D341Med (cell line): ENCODE data around the gene BCL2L12.

ENCODE experiments used
- DNase-seq: peaks from one replicate; pipeline ENCODE4 v3.0.0; 2012; ENCODE audit warnings: low spot score

Gene BCL2L12

GRCh38 chr19:49685845-49686332 lies 20.2 kb downstream of the BCL2L12 start:
- no peak for DNase-seq

- no peak for DNase-seq
These were observed 20.9 kb downstream of the BCL2L12 start for GRCh38 chr19:49686503-49687088.

- no peak for DNase-seq
These were observed 21.4 kb downstream of the BCL2L12 start for GRCh38 chr19:49687150-49687549.

GRCh38 chr19:49687566-49688316 lies 22.0 kb downstream of the BCL2L12 start:
- no peak for DNase-seq

- no peak for DNase-seq
These were observed 22.9 kb downstream of the BCL2L12 start for GRCh38 chr19:49688531-49689132.

- DNase-seq: no peak
These were observed 23.7 kb downstream of the BCL2L12 start, which contains the start of gene ADM5 for GRCh38 chr19:49689133-49690078. Gene ADM5 (plus strand): TSS chr19:49689594. CDS start chr19:49689838, 244 bp downstream.

GRCh38 chr19:49690079-49690655 lies 24.4 kb downstream of the BCL2L12 start:
- peak; percentile 38 for DNase-seq

GRCh38 chr19:49690656-49691242 lies 25.0 kb downstream of the BCL2L12 start, which contains the start of gene CPT1C:
Gene CPT1C (plus strand): TSS chr19:49691116. CDS start chr19:49692253, 1,137 bp downstream.
- DNase-seq: peak; percentile 90

- peak; percentile 74 for DNase-seq
These were observed 25.8 kb downstream of the BCL2L12 start for GRCh38 chr19:49691243-49692146.

- DNase-seq: no peak
These were observed 26.4 kb downstream of the BCL2L12 start for GRCh38 chr19:49692147-49692506.

- no peak for DNase-seq
These were observed 30.4 kb downstream of the BCL2L12 start for GRCh38 chr19:49696115-49696514.

- DNase-seq: no peak
These were observed 31.1 kb downstream of the BCL2L12 start for GRCh38 chr19:49696865-49697264.

- no peak for DNase-seq
These were observed 33.6 kb downstream of the BCL2L12 start for GRCh38 chr19:49699364-49699763.

- DNase-seq: no peak
These were observed 34.8 kb downstream of the BCL2L12 start for GRCh38 chr19:49700563-49700962.

- DNase-seq: no peak
These were observed 35.6 kb downstream of the BCL2L12 start for GRCh38 chr19:49701271-49701786.

GRCh38 chr19:49704888-49705642 lies 39.3 kb downstream of the BCL2L12 start:
- DNase-seq: no peak

GRCh38 chr19:49705919-49706318 lies 40.2 kb downstream of the BCL2L12 start:
- no peak for DNase-seq

GRCh38 chr19:49710372-49710951 lies 44.7 kb downstream of the BCL2L12 start:
- DNase-seq: no peak
